ENCODE measurements around the gene YKT6.
"Not testable (repeated sequence)": the region's sequence is repeated elsewhere in the genome, so short reads cannot be mapped to it uniquely, and the experiment has no call there.

YKT6 gene

DNA sequence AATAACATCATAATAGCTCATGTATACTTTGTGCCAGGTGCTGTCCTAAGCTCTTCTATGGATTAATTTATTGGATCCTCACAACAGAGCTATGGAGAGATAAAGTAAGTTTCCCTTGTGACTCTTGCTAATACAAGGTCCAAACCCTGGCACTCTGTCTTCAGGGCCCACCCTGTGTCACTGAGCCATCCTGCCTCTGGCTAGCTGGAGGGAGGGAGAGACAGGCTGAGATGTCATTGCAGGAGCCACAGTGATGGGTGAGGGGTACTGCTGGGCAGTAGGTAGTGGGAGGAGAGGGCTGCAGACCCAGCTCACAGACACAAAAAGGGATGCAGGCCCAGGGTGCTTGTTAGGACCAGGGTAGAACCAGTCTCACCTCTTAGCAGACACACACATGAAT, 28.4 kb upstream of the YKT6 start:
- DNase-seq (ENCODE audit: low read depth in 2 of 2): no peak

DNA sequence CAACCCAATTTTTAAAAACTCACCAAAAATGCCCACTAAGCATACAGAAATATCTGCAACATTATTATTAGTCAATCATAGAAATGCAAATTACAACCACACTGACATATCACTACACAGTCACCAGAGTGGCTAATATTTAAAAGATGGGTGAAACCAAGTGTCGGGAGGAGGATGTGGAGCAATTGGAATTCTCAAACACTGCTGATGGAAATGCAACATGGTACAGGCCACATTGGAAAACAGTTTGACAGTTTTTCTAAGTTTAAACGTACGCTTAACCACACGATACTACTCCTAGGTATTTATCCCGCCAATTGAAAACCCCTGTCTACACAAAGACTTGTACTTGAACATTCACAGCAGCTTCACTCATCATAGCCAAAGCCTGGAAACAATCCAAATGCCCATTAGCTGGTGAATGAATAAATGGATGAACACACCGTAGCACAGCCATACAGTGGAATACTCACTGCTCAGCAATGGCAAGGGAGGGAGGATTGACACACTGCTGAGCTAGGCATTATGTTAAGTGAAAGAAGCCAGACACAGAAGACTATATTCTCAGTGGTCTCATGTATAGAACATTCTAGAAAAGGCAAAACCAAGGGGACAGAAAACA, 27.9 kb upstream of the YKT6 start:
- no peak for DNase-seq (ENCODE audit: low read depth in 2 of 2)

DNA sequence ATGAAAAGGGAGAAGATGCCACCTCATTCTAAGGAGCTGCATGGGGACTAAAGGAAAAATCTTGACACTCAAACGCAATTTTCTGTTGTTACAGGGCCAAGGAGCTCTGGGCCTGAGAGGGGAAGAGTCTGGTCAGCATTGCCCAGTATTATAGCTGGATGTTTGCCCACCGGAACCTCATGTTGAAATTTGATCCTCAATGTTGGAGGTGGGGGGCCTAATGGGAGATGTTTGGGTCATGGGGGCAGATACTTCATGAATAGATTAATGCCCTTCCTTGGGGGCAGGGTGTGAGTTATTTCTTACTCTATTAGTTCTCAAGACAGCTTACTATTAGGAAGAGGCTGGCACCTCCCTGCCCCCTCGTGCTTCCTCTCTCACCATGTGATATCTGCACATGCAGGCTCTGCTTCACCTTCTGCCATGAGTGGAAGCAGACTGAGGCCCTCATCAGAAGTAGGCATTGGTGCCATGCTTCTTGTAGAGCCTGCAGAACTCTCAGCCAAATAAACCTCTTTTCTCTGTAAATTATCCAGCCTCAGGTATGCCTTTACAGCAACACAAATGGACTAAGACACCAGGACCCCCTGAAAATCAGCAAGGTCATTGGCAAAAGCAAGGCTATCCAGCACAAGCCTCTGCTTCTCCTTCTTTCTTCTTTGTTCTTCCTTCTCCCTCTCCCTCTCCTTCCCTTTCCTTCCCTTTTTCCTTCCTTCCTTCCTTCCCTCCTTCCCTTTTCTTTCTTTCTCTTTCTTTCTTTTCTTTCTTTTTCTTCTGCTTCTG, 26.7 kb upstream of the YKT6 start:
- no peak for DNase-seq (ENCODE audit: low read depth in 2 of 2)

DNA sequence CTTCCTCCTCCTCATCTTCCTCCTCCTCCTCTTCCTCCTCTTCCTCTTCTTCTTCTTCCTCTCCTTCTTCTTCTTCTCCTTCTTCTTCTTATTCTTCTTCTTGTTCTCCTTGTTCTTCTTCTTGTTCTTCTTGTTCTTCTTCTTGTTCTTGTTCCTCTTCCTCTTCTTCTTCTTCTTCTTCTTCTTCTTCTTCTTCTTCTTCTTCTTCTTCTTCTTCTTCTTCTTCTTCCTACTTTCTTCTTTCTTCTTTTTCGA, 26.2 kb upstream of the YKT6 start:
- DNase-seq (ENCODE audit: low read depth in 2 of 2): not testable (repeated sequence)

DNA sequence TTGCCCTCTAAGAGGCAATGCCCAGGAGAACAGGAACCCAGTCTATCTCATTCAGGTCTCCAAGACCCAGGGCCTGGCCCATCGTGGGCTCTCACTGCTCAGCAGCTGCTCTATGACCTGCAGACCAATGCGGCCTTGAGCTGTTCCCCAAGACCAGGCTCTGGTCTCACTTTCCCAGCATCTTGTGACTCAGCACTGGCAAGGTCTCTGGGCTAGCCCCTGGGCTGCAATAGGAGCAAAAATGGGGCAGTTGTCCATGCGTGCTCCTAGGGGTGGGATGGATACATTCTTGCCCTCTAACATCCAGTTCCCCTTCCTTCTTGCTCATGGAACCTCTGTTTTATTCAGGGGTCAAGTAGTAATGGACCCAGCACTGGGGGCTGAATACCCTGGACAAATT, 25.0 kb upstream of the YKT6 start:
- no peak for DNase-seq (ENCODE audit: low read depth in 2 of 2)

DNA sequence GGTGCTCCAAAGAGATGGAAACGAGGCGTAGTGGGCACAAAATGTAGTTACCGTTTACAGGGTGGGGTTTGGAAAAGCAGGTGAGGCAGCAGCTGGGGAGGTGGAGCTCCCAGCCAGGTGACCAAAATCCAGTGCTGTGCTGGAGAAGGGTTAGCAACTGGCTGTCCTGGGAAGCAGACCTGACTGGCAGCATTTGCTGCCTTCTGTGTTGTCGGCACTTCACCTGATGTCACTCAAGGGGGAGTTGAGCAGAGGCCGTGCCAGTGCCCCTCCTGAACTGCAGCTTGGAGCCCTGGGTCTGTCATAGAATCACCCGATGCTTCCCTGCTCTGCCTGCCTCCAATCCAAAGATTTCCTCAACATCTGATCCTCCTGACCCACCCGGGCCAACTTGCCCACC, 24.3 kb upstream of the YKT6 start:
- DNase-seq (ENCODE audit: low read depth in 2 of 2): no peak

DNA sequence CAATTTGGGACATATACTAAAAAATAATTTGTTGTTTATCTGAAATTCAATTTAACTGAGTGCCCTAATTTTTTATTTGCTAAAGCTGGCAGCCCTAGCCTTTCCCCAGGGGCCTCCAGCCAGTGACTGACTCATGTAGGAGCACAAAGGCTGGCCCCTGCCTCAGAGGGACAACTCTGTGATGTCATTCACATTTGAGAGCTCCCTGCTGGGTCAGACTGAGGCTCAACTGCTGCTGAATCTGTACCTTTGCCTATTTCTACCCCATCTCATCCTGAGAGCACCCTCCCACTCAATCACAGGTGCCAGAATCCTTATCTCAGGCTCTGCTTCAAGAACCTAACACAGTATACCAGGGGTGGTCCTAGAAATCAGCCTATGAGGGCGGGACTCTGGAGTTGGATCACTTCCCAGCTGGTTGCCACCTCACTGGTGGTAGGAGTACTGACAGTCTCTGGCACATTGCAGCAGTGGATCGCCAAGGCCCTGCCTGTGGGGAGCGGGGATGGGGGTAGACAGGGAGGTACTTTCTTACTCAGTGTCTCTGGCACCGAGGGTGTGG, 23.1 kb upstream of the YKT6 start:
- DNase-seq (ENCODE audit: low read depth in 2 of 2): no peak

DNA sequence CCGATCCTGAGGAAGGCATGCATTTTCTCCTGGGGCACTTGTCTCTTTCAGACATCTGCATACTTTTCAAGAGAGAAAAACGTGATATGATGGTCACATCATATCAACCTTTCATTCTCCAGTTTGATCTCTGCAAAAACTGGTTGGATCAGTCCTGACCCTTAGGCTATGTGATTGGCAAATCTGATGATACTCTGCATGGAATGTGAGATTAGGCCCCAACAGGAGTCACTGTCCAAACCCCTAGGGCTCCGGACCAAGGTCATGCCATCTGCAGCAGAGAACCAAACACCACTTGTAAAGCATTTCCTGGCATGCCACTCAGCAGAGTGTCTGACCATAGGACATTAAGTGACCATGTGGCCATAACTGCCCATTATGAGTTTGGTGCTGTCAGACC, 20.1 kb upstream of the YKT6 start:
- no peak for DNase-seq (ENCODE audit: low read depth in 2 of 2)

DNA sequence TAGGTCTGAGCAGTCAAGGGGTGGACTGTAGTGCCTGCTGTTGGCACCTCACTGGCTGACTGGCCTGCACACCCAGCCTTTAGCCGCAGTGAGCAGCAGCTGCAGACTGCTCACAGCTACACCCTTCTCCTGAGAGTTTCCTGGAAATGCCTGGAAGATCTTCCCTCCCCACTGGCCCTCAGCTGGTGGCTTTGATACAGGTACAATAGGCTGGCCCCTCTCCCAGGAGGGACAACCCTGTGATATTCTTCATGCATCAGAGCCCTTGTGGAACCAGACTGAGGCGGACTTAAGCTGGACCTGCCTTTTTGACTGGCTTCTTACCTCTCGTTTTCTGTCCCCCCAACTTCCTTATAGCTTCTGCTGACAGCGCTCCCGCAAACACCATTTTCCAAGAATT, 18.0 kb upstream of the YKT6 start:
- DNase-seq (ENCODE audit: low read depth in 2 of 2): no peak

DNA sequence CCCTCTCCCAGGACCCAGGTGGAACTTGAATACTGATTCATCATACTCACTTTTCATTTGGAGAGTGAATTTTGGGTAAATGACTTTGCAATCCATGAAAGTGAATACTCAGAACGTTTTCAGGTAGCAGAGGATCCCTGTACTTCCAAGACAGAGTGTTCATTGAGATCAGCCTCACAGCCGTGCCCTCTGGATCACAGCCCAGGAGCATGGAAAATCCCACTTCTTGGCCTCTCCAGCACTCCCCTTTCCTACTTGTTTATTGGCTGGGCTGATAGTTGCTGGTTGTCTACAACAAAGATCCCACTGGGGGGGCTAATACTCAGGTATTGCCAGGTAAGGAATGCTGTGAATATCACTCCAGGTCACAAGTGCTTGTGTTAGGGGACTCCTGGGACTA, 17.4 kb upstream of the YKT6 start:
- no peak for DNase-seq (ENCODE audit: low read depth in 2 of 2)

DNA sequence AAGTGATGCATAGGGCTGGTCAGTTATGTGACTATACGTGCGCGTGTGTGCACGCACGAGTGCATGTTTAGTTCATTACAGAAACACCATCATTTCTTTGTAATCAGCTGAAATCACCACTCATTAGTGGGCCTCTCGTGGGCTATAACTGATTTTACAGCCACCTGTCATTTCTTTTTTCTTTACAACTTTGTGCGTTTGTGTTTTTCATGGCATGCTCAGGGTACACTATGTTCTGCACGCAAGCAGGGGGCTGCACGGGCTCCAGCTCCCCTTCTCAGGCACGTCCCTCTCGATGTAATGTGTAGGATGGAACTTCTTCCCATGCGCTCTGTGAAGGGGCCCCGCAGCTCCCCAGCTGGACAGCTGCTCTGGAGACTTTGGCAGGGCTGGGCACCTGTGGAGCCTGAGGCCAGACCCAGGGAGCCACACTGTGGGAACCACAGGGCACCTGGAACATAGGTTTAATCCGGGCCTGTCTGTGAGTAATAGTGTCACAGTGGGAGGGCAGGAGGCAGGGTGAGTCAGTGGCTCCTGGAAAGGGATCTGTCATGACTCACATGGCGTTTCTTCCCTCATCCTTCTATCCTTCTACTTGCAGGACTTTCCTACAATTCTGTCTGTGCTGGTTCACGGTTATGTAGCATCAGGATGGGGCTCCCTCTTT, 16.4 kb upstream of the YKT6 start:
- DNase-seq (ENCODE audit: low read depth in 2 of 2): peak; percentile 31 to 33

DNA sequence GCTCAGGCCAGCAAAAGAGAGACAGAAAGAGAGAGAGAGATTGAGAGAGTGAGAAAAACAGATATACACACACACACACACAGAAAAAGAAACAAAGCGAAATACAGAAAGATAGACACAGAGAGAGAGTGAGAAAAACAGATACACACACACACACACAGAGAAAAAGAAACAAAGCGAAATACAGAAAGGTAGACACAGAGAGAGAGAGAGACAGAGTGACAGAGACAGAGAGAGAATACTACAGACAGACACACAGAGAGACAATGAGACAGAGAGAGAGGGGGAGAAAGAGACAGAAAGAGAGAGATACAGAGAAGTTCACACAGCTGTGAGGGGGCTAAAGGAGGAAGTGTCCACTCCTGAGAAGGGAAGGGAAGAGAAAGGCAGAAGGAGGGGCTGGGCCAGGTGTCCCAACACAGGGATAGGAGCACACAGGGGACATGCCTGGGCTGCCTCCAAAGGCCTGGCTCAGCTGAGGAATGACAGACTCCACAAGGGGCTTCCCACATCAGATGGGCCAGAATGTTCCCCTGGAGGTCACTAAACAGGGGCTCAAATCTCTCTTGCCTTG, 15.8 kb upstream of the YKT6 start:
- DNase-seq (ENCODE audit: low read depth in 2 of 2): no peak

DNA sequence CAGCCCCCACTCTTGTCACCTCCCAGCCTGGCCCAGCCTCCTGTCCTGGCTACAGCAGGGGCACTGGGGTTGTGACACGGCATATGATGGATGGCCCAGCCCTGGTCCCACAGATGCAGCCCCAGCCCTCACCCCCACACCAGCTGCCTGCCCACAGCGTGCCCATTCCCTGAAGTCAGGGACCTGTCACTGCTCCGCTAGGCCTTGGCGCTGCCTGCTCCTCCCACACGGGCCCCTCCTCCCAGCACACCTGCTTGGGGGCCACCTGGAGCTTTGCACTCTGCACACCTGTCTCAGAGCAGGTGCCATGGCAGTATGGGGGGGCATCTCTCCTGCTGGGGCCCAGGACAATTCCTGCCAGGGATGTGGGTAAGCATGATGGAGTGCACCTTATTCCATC, 15.0 kb upstream of the YKT6 start:
- no peak for DNase-seq (ENCODE audit: low read depth in 2 of 2)

DNA sequence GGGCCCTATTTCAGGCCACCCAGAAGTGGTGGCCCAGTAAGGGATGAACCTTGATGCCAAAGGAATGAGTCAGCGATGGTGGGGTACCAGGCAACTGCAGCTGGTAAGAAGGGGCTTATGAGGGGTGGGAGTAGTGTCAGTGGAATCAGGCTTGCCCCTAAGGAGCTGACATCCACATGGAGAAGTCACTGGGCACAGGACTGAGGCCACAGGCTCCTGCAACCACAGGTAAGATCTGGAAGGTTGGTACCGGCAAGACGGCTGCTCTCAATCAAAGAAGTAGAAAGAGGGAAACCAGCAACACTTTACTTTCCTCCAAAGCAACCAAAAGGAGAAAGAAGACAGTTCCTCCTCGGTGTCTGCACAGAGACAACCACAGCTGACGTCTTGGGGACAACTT, 14.0 kb upstream of the YKT6 start:
- no peak for DNase-seq (ENCODE audit: low read depth in 2 of 2)

DNA sequence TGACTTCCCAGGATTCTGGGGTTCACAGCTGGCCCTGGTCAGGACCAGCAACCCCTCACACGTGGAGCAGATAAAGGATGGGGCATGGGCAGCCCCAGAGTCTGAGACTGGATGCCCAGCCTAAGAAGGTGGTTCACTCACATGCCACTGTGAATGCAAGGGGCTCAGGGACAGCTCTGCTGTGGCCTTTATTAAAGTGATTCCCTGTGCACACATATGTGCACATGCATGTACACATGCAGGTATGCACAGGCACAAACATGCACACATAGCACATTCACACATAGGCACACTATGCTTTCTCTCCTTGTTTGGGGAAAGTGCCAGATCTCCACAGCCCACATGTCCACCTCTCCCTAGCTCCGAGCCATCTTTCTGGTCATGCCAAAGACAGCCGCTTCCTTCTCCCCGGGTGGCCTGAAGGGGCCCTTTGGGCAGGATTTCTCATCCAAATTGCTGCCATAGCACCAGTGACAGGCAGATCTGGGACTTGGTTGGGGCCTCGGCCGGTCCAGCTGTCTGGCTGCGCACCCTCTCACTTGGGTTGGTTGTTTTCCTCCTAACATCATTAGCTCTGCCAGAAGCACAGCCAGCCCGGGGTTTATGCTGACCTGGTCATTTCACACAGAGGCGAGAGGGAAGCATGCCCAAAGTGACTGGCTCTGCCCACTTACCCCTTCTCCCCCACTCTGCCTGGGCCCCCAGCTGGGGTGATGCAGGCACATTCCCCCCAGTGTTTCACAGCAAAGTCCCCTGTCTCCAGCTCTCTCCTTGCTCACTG, 13.0 kb upstream of the YKT6 start:
- DNase-seq (ENCODE audit: low read depth in 2 of 2): no peak

DNA sequence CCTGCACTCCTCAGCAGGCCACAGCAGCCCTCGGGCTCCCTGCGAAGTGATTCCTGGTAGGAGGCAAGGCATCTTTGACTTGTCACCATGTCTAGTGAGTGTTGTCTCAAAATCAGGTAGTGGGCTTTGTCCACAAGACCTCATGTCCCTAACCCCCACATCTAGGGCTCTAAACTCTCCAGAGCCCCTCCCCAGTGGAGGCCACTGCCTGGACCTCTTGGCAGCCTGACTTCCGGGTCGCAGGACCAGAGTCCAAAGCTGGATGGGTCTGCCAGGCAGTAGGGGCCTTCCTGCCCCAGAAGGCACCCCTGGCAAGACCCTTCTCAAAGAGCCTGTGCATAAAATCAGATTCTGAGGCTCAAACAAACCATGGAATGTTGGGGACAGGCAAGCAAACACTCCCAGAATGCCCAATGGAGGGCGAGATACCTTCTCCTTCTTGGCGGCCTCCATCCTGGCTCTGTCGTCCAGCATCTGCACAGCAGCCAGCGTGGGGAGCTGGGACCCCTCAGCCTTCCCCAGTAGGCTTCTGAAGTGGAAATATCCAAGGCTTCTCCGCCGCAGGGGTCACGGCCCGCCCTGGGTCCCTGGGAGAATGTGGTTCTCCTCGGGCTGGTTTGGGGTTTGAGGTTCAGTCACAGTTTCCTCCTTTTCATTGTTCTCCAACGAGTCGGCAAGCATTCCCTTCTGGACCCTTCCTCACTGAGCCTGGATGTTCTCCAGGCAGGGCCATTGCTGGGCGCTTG, 12.1 kb upstream of the YKT6 start:
- no peak for DNase-seq (ENCODE audit: low read depth in 2 of 2)

DNA sequence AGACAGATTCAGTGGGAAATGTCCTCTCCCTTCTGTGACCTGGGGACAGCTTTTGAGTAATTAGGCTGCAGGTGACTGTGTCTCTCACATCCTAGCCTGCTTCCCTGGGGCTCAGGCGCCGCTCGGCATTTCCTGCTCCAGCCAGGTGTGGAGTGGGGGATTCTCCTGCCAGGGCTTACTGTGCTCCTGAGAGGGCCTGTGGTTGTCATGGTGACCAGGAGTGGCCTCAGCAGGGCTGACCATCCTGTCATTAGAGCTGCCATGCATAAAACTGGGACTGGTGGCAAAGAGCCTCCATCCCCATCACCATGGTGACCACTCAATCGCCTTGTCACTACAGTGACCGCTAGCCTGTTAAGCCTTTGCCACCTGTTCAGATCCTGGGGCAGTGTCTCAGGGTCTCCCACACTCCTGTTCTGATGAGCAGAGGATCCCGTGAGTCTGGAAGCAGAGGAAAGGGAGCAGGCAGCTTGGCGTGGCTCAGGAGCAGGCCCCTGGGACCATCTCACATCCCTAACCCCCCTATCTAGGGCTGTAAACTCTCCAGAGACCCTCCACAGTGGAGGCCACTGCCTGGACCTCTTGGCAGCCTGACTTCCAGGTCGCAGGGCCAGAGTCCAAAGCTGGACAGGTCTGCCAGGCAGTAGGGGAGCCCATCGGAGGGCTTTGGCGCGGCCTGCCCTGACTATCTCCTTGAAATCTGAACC, 11.3 kb upstream of the YKT6 start, which contains the start of gene GCK:
Gene GCK, minus strand, starts transcription at position 154 of the 707 bp plus-strand sequence. CDS start 486 bp downstream, outside the sequence.
- DNase-seq (ENCODE audit: low read depth in 2 of 2): no peak

DNA sequence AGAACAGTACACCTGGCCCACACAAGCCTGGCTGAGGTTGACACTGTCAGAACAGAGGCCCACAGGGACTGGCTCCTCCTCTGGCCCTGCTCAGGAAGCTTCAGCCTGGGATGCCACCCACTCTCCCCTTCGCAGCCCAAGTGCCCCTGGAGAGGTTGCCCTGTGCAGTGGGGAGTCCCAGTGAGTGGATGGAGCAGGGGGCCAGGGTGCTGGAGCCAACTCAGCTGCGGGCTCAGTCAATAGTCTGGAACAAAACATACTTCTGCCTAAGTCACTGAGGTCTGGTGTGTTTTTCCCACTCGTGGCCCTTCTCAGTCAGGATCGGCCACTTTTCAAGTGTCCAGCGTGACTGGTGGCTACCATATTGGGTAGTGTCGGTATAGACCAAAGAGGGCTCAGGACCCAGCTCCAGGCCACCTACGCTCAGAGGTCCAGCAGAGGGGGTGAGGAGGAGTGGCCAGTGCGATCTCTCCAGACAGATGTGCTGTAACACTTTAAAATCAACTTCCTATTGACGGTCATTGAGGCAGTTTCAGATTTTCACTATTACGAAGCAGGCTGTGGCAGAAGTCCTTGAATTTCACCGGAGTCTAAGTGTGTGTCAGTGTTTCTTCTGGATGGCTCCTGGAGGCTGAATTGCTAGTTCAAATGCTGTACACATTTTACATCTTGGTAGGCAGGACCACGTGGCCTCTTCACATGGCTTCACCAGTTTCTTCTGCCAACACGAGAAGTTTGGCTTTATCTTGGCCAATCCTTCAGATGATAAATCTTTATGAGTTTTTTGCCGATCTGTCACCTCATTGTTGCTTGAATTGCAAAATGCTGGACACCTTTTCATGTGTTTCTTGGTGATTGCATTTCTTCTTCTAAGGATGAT, 10.5 kb upstream of the YKT6 start:
- no peak for DNase-seq (ENCODE audit: low read depth in 2 of 2)

DNA sequence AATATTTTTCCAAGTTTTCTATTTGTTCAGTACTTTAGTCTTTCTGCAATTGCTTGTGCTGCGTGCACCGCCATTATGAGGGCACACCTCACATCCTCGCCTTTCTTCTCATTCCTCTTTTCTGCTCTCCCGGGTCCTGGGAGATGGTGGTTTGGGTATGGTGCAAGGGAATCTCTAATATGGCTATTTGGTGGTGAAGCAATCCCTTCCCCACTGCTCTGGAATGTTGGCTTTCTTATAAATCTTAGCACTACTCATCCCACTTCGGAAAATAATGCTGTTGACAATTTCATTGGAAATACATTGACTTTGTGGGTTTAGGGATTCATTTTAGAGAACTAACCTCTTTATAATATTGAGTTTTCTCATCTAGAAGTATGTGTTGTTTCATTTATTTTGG, 9.6 kb upstream of the YKT6 start:
- DNase-seq (ENCODE audit: low read depth in 2 of 2): no peak

All from fibroblast of skin of left biceps (primary cell).